DMS53 treated with DMSO at 0.1 percent for 48 hours (cell line): Measurements from ENCODE around the gene TFB1M.
"Not testable (repeated sequence)": the region's sequence is repeated elsewhere in the genome, so short reads cannot be mapped to it uniquely, and the experiment has no call there.

Experiments used
- DNase-seq: peaks from one replicate; lab custom pipeline; 2025; ENCODE audit not compliant: unreplicated experiment; lab: John Stamatoyannopoulos, UW

Gene TFB1M

DNA sequence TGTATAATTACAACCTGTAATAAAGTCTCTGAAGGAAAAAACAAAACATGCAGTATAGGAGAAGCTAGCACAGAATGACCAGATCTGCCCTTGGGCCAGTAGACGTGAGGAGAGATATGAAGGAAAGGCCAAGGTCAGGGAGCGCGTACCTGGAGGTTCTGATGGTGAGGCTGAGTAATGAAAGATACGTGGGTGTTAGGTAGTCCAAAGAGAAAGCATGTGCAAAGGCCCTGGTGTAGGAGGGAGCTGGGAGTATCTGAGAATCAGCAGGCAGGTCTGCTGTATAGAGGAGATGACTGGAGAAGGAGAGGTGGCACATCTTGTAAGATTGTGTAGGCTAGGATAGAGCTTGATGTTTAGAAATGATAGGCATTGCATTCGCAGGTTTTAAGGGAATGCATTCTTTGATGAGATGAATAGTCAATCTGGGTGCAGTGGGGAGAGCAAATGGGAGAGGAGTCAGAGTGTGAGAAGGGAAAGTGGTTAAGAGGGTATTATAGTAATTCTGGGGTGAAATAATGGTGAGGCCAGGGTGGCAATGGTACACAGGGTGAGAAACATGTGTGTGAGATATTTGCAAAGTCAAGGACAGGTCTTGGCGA is 15.9 kb upstream of the TFB1M start:
- DNase-seq, result no peak

DNA sequence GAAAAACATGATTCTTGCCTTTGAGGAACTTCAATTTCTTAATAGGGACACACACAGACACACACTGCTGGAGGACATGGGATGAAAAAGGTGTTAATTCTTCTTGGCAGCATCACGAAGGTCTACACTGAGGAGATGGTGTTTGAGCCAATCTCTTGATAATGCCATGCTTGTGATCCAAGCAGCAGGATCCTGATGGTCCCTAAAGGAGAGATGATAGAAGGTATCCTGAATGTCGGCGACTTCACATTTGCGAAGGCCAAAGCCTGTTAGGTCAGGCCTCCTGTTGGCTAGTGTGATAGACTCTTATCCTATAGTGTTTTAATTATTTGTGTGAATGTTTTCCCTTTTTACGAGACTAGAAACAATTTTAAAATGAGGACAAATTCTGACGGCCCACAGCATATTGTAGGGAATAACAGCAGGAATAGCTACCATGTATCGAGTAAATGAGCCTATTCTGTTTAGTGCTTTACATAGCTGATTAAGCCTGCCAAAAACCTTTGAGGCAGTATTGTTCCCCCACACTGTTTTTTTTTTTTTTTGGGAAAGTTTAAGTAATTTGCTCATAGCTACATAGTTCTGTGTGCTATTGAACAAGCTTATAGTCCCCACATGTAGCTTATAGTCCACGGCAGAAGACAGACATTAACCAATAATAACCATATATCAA is 15.3 kb upstream of the TFB1M start:
- no peak for DNase-seq

DNA sequence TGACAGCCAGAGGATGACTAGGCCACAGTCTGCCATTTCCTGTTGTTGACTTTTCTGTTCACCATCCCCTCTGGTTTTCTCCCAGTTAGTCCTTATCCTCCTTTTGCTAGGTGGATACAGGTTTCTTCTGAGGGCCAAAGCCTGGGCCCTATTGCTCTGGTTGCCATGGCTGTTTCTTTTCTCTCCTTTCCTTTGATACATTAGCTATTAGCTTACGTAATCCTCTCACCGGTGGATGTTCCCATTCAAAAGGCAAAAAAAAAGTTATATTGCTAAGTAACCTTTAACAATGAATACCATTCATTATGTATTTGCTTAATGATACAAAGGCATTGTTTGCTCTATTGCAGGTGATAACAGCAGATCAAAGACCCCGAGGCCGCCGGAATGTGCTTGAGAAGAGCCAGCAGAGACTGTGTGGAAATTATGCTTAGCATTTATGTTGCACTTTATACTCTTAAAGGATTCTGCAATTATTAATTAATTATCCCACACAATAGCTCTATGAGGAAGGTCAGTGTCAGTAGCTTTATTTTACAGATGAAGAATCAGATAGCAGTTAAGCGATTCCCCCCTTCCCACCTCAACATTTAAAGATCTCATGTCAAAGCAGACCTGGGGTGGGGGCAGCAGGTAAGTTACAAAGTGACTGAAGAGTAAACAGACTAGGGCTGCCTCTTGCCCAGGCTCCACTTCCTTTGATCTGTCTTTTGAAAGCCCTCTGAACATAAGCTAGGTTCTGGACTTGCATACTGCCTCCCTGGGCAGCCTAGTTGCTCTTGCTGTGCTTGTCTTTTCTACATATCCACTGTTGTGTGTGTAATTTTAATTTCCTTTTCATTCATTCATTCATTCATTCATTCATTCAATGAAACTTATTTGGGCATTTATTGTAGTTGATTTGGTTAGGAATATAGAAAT is 14.5 kb upstream of the TFB1M start:
- peak; percentile 82 for DNase-seq

DNA sequence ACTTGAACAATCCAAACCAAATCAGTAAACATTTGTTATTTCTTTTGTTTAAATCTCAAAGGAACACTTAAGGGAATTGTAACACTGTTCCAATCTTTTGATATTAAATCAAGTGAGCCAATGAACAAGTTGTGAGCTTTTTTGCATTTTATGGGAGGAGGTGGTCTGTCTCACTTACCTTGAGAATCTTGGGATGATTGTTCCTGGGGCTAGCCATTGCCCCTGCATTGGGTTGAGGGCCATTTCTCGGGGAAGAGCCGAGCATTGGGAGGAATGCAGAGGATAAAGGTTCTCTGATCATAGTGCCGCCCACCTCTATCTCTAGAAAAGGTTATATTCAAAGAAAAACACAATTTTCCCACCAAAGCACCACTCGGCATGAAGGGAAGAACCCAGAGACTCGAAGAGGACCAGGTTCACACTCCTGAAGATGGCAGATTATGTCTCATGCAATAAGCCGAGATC is 13.8 kb upstream of the TFB1M start:
- DNase-seq, result no peak

DNA sequence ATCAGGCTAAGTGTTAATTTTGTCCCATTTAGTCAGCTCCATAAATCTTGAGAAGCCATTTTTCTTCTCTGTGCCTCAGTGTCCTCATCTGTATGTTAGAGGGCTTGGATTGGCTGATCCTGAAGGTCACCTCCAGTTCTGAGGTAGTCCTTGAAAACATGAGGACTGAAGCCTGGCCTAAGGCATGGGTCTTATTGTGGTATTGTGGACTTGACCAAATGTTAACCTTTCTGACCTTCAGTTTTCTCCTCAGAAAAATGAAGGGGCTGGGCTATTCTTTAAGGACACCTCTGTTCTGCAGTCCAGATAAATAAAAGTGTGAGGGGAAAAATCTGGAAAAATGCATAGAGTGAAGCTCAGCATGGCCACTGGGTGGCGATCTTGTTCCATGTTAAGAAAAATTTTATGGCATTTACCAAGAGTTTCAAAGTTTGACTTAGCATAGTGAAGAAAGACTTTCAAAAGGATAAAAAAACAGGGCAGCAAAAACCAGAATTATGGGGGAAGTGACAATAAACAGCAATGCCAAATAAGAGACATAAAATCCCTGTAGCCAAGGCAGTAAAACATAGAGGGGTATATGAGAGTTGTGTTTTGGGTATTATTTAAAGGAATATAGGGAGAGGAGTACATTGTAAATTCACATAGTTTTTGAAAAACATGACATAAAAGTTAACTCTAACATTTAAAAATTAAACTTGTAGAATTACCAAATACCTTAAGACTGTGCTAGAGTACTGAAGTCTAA is 13.2 kb upstream of the TFB1M start:
- peak; percentile 79 for DNase-seq

DNA sequence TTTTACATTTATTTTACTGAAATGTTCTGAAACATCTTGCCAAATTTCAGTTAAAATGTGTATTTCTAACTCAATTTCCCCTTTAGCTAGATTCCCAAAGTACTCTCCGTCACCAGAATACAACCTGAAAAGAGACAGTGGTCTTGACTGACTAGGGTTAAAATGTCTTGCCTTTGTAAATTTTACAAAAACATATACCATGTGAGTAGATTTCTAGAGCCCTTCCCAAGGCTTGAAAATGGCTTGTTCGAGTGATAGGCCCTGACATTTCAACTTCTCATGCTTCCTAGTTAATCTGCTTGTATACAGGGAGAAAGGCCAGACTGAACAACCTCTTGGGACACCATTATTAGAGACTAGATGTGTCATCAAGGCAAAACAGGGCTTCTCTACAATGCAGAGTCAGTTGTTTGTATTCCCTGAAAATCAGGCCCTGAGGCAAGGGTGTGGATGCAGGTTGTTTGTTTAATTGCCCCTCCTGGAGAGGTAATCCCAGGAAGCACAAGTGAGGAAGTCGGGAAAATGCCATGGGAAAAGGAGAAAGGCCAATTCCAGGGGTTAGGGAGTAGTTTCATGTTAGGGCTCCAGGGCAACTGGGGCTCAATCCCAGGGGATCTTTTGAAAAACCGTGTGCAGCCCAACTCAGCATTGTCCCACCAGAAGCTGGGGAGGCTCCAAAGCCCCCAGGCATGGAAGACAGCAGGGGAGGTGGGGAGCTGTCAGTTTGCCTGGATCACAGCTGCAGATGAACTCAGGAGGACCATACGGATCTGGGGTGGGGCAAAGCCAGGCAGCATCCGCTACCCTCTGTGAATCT is 11.6 kb upstream of the TFB1M start:
- DNase-seq, result no peak

DNA sequence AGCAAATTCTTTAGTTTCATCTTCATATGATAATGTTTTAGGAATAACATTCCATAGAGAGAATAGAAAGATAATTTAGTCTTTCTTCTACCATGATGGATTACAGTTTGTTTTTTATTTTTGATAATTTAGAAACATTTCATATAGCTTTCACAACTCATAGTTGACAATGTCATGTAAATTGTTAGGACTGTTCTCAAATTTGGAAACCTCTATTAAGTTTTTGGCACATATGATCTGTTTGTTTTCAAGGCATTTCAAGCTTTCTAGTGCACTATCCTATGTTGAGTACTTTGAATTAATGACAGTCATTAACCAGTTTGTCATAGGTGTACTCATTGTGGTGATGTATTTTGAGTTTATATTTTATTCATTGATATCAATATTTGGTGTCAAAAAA is 10.7 kb upstream of the TFB1M start:
- no peak for DNase-seq

DNA sequence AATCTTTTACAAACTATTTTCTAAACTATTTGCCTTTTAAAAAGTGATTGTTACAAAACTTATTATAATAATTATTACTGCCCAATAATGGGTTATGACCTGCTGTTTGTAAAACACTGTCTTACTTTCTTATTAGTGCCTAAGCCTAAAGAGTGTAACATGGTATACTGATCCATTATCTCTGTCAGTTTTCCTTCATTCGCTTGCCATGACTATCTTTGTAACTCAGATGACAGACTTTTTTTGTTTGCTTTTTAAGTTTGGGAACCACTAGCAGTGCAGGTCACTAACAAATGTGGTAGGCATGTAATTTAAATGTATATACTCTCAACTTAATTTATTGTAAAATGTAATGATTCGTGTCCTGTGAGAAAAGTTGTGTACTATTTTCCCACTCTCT is 9.9 kb upstream of the TFB1M start:
- no peak for DNase-seq

DNA sequence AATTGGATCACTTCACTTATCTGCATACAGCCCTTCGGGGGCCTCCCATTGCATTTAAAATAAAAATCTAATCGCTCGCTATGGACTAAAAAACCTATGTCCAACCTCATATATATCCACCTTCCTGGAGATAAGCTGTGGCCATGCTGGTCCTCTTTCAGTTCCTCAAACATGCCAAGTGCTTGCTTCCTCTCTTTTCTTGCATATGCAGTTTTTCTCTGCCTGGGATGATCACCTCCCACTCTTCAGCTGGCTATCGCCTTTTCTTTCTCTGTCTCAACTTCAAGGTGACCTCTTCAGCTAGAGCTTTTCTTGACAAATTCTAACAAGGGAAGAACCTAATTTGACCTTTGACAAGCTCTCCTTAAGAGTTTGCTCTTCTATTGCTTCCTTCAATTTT is 5.6 kb upstream of the TFB1M start:
- DNase-seq, result no peak

DNA sequence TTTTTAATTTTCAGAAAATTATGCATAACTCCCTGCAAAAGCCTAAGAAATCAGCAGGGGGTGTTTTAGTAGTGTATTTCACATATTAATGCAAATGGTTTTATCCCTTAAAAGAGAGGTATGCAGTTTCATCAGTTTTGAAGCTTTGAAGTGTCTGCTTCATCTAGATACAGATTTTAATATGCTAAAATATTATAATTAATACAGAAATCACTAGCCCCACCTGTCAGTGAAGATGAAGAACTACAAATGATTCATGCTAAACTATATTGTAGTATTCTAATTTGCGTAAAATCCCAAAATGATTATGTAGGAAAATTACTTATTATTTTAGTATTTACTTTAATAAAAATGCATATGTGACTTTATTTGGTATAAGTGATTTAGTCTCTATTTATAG is 2.9 kb upstream of the TFB1M start:
- DNase-seq, result no peak

DNA sequence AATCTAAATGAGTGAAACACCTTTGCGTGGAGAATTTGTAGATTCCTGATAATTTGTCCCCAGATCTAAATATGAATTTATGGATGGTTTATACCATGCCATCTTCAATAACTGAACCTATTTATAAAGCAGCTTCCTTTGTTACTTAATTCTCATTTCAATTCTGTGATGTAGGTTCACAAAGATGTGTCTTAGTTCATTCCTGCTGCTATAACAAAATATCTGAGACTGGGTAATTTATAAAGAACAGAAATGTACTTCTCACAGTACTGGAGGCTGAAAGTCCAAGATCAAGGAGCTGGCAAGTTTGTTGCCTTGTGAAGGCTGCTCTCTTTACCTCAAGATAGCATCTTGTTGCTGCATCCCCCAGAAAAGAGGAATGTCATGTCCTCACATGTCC is 2.1 kb upstream of the TFB1M start:
- no peak for DNase-seq

DNA sequence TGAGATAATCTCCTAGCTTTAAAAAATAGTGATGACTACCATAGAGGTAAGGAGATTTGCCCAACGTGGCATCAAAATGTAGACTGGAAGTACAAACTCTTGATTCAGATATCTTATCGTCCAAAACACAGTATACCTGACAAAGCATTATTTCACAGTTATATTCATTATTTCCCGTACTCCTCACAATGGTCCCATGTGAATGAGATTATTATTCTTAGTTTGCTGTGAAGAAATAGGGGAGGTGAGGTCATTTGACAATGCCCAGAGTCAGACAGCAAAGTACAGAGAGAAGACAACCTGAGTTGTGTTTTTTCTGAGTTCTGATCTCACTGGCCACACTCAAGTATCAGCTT is 1.2 kb upstream of the TFB1M start:
- no peak for DNase-seq

DNA sequence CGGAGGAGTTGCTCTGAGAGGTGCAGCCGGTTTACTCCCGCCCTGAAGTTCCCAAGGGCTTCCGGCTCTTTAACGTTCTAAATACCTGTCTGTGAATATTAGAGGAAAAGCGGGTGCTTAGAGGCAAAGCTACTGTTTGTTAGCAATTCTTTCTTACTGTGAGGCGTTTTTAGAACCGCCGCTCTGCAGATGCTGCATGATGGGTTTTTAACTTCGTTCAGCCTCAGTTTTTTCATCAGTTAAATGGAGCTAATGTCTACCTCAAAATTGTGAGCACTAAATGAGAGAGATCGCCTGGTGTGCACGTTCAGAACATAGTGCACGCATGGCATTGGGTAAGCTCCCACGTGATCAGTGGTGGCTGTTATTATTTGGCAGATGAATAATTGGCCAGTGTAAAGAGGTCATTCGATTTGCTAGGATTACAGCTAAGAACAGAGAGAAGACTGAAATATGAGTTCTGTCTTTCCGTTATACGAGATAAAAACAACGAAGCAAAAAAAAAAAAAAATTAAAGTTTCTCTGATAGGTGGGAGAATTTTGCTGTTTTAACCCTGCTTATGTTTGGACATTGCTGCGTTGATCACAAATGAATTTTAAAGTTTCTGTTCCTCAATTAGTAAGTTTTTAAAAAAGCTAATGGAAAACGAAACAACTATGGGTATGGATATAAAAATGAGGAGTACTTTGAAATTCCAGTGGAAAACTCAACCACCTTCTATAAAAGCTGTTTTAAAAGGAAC is 660 bp upstream of the TFB1M start:
- DNase-seq, result peak; percentile 82

DNA sequence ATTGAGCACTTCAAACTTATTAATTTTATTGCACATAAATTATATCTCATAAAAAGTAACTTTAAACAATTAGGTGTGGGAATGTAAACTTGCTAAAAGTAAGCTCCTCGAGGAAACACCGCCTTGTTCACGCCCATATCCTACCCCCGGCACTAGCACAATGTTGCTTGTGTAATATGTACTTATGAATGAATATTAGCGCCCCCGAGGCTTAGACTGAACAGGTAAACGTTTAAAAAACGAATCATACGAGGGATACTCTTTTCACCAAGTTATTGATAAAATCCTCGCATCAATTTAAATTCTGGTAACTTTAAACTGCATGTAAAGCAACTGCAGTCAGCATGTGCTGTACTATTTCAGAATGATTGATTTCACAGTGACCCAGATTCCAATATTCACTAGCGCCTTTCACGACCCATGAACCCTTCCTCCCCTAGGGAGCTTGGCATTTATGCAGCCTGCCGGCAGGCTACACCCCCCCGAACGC is 637 bp downstream of the TFB1M start:
- no peak for DNase-seq

DNA sequence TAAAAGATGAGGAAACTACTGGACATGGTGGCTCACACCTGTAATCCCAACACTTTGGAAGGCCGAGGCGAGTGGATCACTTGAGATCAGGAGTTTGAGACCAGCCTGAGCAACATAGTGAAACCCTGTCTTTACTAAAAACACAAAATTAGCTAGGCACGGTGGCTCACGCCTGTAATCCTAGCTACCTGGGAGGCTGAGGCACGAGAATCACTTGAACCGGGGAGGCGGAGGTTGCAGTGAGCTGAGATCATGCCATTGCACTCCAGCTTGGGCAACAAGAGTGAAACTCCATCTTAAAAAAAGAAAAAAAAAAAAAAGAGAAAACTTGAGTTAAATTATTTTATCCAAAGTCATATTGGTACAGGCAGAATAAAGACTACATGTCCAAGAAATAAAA is 1.3 kb downstream of the TFB1M start:
- DNase-seq, result not testable (repeated sequence)

DNA sequence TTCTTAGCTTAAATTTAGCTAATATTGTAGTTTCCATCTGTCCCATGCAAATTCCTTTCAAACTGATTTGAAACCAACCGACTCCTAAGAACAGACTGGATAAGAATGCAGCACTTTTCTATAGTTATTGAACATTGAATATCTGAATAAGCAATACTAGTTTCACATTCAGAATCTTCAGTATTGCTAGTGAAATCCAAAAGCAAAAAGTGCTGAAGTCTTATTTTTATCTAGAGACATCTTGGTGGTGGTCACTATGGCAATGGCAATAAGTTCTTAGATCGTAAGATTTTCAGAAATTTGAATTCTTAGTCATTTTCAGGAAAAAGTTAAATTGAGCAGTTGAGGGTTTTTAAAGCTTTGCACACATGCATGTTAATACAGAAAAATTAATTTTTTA is 2.7 kb downstream of the TFB1M start:
- DNase-seq, result no peak

DNA sequence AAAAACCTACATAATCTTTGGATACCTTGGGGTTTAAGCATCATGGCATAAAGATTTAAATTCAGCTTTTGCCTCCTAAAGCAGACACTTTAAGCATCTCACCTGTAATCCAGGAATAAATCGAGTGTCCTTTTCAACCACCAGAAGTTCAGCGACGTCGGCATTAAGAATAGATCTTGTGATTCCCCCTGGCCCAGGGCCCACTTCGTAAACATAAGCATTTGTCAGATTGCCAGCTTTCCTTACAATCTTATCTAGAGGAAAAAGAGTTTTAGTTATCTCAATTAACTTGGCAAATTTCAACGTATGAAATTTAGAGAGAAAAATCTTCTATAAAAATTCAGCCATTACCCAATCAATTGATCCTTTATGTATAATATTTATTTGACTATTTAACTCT is 3.2 kb downstream of the TFB1M start:
- DNase-seq, result no peak

DNA sequence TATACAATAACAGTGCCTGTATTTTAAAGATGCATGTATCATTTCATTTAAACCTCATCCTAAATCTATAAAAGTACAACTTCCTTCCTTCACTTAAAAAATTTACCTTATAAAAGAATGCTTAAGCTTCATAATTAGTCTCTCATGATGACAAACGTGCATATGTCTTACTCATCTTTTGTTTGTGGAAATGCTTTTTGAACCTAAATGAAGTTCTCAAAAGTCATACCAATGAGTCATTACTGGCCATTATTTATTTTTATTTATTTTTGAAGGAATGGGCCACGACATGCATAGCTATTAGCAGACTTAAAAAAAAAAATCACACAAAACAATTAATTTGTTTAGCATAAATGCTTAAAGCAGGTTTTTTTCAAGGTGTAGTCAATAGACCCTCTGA is 3.7 kb downstream of the TFB1M start:
- DNase-seq, result no peak

DNA sequence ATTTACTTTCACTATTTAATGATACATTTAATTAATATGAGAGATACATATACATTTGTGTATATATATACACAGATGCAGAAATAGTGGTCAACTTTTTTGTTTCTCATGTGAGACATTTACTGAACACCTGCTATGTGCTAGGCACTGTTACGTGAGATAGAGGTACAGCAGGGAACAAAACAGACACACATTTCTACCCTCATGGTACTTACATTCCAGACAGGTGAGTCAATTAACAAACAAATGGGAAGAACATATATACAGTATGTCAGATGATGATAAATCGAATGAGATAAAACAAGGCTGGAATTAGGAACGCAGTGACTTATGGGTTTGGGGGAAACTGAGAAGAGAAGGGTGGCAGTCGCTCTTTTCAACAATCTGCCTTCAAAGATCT is 5.1 kb downstream of the TFB1M start:
- no peak for DNase-seq

DNA sequence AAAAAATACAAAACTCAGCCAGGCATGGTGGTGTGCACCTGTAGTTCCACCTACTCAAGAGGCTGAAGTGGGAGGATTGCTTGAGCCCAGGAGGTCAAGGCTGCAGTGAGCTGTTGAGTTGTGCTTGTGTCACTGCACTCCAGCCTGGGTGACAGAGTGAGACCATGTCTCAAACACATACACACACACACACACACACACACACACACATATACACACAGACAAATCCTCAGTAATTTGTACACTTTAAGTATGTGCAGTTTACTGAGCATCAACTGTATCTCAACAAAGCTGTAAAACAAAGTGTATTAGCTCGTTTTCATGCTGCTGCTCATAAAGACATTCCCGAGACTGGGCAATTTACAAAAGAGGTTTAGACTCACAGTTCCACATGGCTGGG is 7.3 kb downstream of the TFB1M start:
- DNase-seq, result no peak
